ENCODE measurements around the gene GPALPP1.

Gene GPALPP1

DNA sequence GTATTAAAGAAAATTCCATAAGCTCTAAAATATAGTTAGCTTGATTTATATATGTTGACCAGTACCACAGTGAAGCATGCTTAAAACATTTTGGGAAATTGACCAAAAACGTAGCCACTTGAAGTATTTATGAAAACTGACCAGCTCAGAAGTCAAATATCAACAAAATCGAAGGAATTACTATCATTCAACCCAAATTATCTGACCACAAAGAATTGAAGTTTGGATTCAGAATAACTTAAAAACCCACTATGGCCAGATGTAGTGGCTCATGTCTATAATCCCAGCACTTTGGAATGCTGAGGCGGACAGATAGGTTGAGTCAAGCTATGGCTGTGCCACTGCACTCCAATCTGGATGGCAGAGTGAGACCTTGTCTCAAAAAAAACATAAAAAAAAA lies 31.9 kb downstream of the GPALPP1 start:
- TF ChIP-seq, protein P1, sequence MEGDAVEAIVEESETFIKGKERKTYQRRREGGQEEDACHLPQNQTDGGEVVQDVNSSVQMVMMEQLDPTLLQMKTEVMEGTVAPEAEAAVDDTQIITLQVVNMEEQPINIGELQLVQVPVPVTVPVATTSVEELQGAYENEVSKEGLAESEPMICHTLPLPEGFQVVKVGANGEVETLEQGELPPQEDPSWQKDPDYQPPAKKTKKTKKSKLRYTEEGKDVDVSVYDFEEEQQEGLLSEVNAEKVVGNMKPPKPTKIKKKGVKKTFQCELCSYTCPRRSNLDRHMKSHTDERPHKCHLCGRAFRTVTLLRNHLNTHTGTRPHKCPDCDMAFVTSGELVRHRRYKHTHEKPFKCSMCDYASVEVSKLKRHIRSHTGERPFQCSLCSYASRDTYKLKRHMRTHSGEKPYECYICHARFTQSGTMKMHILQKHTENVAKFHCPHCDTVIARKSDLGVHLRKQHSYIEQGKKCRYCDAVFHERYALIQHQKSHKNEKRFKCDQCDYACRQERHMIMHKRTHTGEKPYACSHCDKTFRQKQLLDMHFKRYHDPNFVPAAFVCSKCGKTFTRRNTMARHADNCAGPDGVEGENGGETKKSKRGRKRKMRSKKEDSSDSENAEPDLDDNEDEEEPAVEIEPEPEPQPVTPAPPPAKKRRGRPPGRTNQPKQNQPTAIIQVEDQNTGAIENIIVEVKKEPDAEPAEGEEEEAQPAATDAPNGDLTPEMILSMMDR (IDR thresholded peaks at IDR 0.05; ENCODE audit: low read depth, low read length, missing control alignments): no peak

DNA sequence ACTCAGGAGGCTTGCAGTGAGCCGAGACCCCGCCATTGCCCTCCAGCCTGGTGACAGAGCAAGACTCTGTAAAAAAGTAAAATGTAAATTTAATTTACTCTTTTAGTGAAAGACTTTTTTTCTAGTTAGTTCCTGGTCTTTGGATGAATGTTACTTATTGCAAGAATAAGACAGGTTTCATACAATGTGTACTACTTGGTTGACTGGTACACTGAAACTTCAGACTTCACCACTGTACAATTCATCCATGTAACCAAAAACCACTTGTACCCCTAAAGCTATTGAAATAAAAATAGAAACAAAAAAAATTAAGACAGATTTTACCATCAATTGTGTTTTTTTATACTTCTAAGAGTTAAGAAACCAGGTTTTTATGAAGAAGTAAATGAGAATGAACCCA lies 35.5 kb downstream of the GPALPP1 start:
- no peak for DNase-seq (ENCODE audit: extremely low read depth, low read depth)
- TF ChIP-seq, protein P1 (IDR thresholded peaks at IDR 0.05; ENCODE audit: low read depth, low read length, missing control alignments): no peak
- H3K4me3 ChIP-seq (replicated peaks; ENCODE audit: low read depth, low read length): no peak overlapping the region

More for the DNA sequence above, 31.9 kb downstream of the GPALPP1 start:
- no peak for DNase-seq (ENCODE audit: extremely low read depth, low read depth)
- no peak overlapping the region for H3K4me3 ChIP-seq (replicated peaks; ENCODE audit: low read depth, low read length)

DNA sequence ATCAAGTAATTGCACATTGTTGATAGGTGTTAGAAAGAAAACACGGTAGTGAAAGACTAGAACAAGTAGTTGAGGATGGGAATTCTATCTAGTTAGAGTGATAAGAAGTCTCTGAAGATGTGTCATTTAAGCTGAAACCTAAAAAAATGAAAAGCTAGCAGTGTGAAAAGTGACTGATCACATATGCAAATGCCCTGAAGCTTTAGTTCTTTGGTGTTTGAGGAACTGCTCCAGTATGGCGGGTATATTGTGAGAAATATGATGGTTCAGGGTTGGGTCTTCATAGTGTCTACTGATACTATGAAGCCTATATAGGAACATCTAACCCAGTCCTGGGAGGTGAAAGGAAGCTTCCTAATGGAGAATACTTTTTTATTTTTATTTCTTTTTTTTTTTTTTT lies 45.0 kb downstream of the GPALPP1 start:
- no peak for DNase-seq (ENCODE audit: extremely low read depth, low read depth)
- H3K4me3 ChIP-seq (replicated peaks; ENCODE audit: low read depth, low read length): no peak overlapping the region
- TF ChIP-seq, protein P1 (IDR thresholded peaks at IDR 0.05; ENCODE audit: low read depth, low read length, missing control alignments): no peak

DNA sequence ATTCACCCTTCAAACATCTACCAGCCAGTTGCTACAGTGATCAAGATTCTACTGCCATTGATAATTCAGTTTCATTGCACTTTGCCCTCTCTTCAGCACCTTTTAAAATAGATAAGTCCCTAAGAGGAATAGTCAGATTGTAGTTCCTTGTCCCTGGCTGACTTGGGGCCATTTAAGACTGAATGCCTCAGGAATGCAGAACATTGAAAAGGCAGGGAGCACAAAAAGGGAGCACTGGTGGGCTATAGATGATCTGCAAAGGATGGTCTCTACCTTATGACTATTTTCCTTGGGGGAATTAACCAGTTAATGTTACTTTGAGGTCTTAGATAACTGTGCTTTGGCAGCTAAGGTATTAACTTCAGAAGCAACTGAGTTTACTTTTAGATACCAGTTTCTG lies 46.9 kb downstream of the GPALPP1 start:
- TF ChIP-seq, protein P1 (IDR thresholded peaks at IDR 0.05; ENCODE audit: low read depth, low read length, missing control alignments): no peak
- no peak for DNase-seq (ENCODE audit: extremely low read depth, low read depth)
- no peak overlapping the region for H3K4me3 ChIP-seq (replicated peaks; ENCODE audit: low read depth, low read length)

DNA sequence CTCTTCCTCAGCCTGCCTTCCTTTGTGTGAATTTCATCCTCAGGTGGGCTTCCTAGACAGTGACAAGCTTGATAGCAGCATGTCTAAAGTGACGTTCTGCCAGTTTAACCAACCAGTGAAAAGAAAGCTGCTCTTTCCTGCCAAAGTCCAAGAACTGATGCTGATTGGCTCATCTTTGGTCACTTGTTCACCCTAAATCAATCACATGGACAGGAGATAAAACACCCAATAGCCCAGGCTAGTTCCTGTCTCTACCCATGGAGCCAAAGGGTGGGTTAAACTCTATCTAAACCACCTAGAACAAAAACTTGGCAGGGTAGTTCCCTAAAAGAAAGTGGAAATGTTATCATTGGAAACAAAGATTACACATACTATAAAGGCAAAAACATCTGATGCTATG lies 50.8 kb downstream of the GPALPP1 start:
- no peak for DNase-seq (ENCODE audit: extremely low read depth, low read depth)
- no peak overlapping the region for H3K4me3 ChIP-seq (replicated peaks; ENCODE audit: low read depth, low read length)
- TF ChIP-seq, protein P1 (IDR thresholded peaks at IDR 0.05; ENCODE audit: low read depth, low read length, missing control alignments): no peak

DNA sequence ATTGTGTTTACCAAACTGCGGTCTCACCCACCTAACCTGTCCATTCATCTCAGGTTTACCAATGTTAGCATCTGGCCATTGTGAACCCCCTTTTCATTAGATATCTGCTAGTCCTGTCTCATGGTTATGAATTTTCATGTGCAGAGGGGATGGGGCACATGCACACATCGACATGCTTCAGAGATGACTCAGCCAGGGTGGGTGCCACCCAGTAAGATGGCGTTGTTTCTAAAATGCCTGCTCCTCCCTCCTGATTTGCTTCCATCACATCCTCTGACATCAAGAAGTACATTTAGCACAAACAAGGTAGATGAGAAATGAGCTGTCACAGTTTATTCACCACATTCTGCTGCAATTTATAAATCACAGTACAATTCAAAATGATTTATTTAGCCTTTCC lies 51.3 kb downstream of the GPALPP1 start:
- TF ChIP-seq, protein P1 (IDR thresholded peaks at IDR 0.05; ENCODE audit: low read depth, low read length, missing control alignments): no peak
- H3K4me3 ChIP-seq (replicated peaks; ENCODE audit: low read depth, low read length): no peak overlapping the region
- DNase-seq (ENCODE audit: extremely low read depth, low read depth): no peak

DNA sequence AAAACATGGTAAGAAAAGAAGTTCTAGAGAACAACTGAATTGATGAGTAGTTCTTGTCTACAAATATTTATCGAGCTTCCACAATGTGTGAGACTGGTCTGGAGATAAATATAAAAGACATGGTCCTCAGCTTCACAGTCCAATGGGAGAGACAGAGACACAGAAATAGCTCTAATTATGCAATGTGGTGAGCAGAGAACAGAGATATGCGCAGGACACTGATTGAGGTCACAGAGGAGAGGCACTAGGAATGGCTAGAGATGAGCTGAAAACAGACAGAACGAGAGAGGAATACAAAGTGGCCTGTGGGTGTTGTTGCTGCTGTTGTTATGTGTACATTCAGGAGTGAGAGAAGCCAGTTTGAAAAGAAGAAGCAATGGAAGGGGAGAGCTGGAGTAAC lies 53.2 kb downstream of the GPALPP1 start:
- no peak for DNase-seq (ENCODE audit: extremely low read depth, low read depth)

More for the DNA sequence above, 53.2 kb downstream of the GPALPP1 start:
- TF ChIP-seq, protein P1 (IDR thresholded peaks at IDR 0.05; ENCODE audit: low read depth, low read length, missing control alignments): no peak
- H3K4me3 ChIP-seq (replicated peaks; ENCODE audit: low read depth, low read length): no peak overlapping the region
